GM18498 (cell line): ENCODE data around the gene TRIM28.
"Not testable (repeated sequence)": the region's sequence is repeated elsewhere in the genome, so short reads cannot be mapped to it uniquely, and the experiment has no call there.

Experiments used
- ATAC-seq: cut with Tn5 transposase; IDR thresholded peaks from one replicate; pipeline ENCODE4 v1.9.1; 2021; ENCODE audit warnings: mild to moderate bottlenecking, moderate library complexity; ENCODE audit not compliant: unreplicated experiment

Gene TRIM28

DNA sequence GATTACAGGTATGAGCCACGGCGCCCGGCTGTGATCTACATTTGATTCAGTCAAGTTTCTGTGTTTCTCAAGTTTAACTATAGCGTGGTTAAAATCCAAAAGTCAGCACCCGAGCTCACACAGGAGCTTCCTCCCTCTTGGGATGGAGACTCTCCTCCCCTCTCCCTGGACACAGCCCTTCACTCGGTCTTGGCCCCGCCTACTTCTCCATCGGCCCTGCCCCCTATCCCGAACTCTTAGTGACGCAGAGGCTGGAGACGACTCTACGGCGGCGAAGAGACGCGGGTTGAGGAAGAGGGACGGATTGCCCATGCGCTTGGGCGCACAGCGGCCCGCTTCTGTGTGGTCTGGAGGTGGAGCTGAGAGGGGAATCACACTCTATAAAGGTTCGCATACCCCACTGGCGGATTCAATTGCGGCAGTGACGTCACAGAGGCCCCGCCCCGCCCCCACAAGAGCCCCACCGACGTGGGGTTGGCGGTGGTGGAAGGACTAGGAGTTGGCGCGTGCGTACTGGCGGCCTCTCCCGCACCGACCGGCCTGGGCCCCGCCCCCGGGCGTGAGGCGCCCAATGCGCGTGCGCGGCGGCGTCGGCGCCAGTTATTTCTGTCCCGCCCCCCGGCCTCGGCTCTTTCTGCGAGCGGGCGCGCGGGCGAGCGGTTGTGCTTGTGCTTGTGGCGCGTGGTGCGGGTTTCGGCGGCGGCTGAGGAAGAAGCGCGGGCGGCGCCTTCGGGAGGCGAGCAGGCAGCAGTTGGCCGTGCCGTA, at the start of gene TRIM28:
Gene TRIM28 (plus strand): TSS at position 239 of the 765 bp plus-strand sequence. CDS start 694 bp downstream, outside the sequence.
- peak; percentile 70 for ATAC-seq

DNA sequence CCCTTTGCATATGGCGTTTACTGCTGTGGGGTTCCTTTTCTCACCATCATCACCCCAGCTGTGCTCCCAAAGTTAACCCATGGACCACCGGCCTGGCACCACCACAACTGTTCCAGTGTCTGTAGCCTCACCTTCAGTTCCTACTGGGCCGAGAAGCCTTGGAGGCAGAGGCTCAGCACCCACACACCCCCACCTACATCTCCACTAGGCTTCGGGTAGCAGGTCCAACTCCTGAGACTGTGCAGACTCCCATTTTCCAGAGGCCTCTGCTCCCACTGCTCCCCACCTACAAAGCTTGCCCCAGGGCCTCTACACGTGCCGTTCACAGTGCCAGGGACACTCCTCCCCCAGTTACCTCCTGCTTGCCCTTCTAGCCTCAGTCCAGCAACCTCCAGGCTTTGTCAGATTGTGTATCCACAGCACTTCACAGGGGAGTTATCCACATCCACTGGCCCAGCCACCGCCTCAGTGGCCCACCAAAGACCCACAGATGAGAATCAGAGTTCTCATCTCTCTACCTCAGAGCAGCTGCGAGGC, 46.2 kb upstream of the TRIM28 start:
- no peak for ATAC-seq

DNA sequence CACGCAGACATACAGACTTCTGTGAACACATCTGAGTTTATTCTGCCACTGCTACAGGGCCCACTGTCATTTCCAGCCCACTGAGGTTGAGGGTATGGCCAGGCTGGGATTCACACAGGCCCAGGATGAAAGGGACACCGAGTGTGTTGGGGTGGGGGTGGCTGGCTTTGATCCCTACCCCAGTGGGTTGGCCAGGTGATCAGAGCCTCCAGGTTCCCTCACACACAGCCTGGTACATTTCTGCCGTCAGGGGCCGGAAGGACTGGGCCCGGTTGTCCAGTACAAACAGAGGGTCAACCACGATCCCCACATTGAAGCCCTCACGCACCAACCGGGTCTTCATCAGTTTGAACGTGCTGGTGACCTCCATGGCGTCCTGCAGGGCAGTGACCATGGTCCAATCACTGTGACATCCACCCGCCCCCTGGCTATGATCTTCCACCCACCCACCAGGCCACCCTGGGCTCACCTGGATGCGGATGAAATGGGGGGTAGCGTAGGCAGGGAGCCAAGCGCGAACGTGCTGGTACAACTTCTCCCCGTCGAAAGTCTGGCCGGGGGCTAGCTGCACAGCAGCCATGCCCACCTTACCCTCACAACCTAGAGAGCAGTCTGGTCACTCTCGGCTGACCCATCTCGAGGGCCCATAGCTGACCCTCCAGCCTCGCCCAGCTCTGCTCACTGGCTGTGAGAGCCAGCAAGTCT, 45.4 kb upstream of the TRIM28 start:
- no peak for ATAC-seq

DNA sequence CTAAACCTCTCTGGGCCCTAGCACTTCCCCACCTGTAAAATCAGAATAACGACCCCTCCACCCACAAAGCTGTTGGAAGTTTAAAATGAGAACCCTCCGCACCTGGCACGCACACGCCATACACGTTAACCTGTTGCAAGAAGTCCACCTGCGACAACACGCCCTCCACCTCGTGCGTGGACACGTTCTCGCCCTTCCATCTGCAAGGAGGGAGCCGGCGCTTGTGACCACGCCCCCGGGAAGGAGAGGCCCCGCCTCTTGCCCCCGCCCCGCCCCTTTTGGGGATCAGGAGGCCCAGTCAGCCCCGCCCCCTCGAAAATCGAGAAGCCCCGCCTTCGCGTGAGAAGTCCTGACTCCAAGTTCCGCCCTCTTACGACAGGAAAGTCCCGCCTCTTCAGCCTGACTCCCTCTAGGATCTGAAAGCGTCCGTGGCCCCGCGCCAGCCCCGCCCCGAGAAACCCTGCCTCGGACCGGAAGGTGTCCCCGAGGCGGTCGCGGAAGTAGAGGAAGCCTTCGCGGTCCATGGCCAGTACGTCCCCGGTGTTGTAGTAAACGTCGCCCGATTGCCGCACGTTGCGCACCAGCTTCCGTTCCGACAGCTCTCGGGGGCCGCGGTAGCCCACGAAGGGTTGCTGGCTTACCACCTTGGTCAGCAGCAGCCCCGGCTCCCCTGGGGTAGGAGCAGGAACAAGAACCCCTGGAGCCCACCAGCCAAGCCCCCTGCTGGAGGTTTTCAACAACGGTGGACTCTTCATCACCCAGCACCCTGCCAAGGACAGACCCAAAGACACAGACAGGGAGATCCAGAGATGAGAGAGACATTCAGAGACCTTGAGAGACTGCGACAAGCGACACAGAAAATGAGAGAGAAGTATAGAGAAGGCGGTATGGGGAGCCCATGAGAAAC, 44.6 kb upstream of the TRIM28 start:
- peak; percentile 93 for ATAC-seq

DNA sequence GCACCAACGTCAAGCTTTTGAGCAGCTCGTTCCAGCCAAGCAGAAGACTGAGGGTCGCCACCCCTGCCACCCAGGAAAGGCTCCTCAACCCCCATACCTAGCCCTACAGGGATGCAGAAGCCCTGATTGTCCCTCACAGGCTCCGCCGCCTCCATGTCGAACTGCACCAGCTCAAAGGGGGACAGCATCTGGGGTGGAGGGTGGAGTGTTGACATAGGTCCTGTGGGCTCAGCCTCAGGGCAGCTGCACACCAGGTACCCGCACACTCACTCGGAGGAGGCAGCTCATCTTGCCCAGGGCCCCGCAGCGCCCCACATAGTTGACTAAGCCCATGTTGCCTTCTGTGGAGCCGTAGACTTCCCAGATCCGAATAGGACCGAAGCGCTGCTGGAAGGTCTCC, 43.6 kb upstream of the TRIM28 start:
- no peak for ATAC-seq

DNA sequence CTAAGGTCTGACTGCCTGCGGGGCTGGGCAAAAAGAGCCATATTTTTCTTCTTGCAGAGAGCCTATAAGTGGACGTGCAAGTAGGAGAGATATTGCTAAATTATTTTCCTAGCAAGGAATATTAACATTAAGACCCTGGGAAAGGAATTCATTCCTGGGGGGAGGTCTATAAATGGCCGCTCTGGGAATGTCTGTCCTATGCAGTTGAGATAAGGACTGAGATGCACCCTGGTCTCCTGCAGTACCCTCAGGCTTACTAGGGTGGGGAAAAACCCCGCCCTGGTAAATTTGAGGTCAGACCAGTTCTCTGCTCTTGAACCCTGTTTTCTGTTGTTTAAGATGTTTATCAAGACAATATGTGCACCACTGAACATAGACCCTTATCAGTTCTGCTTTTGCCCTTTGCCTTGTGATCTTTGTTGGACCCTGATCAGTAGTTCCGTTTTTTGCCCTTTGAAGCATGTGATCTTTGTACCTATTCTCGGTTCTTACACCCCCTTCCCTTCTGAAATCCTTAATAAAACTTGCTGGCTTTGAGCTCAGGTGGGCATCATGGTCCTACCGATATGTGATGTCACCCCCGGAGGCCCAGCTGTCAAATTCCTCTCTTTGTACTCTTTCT, 36.2 kb upstream of the TRIM28 start:
- ATAC-seq: not testable (repeated sequence)

DNA sequence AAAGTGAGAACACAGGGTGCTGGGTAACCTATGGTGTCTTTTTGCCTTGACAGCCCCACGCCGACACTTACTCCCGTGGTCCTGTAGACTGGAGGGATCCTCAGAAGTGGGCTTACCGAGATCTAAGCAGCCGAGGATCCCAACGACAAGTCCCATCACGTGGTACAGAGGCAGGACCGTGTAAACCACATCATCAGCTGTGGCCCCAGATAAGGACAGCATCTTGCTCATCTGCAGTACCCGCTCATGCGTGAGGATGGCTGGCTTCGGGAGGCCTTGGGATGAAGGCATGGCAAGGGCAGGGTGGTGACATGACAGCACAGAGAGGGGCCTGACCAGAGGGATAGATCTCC, 34.2 kb upstream of the TRIM28 start:
- ATAC-seq: no peak

DNA sequence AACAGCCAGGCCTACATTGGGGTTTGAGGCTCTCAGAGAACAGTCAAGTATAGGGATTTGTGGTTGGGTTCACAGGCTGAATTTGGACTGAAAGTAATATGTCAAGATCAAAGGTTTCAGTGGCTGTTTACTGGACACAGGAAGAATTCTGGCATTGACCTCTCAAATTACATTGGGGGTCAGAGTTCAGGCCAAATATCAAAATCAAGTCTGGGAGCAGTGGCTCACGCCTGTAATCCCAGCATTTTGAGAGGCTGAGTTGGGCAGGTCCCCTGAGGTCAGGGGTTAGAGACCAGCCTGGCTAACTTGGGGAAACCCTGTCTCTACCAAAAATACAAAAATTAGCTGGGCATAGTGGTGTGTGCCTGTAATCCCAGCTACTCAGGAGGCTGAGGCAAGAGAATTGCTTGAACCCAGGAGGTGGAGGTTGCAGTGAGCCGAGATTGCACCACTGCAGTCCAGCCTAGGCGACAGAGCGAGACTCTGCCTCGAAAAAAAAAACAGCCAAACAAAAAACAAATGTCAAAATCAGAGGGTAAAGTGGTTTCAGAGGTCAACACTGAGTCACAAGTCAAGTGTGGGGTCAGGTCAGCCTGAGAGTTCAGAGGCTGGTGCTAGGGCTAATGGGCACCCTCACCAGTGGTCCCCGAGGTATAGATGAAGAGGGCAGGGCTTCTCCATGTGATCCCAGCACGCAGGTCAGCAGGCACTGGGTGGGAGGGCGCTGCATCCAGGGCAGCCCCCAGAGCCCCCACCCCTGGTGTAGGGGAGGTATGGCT, 33.6 kb upstream of the TRIM28 start:
- ATAC-seq: no peak

DNA sequence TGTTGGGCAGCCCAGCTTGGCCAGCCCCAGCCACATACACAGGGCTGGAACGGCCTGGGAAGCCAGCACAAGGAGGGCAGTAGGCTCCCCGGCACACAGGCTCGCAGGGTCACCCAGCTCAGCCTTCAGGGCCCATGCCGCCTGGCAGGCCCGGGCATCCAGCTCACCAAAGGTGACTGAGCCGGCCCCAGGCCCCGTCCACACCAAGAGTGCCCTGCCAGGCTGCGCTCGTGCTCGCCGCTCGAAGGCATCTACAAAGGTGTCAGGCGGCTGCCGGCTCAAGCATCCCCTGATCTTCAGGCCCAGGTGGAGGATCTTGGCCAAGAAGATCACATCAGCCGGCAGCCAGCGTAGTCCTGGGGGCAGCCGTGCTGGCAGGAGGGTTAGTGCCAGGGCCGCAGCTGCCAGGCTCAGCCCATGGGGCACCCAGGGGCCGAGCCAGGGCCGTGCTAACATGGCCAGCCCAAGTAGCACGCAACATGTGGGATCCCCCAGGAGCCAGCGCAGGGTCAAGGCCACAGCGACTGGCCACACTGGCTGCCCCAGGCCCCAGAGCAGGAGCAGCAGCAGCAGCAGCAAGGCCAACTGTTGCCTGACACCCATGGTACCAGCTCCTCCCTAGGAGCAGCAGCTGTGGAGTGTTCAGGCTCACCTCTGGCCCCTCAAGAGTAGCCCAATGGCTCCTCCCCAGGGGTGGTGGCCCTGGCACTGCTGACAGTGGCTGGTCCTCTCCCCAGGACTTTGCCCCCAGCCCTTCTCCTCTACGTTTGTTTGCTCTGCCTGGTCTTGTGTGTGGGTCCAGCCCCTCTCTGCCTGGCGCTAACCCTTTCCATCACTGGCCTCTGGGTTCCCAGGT, 32.3 kb upstream of the TRIM28 start, which contains the start of gene SLC27A5:
Gene SLC27A5 (minus strand): TSS at position 640 of the 856 bp plus-strand sequence. CDS start 37 bp downstream, at position 603.
- no peak for ATAC-seq

DNA sequence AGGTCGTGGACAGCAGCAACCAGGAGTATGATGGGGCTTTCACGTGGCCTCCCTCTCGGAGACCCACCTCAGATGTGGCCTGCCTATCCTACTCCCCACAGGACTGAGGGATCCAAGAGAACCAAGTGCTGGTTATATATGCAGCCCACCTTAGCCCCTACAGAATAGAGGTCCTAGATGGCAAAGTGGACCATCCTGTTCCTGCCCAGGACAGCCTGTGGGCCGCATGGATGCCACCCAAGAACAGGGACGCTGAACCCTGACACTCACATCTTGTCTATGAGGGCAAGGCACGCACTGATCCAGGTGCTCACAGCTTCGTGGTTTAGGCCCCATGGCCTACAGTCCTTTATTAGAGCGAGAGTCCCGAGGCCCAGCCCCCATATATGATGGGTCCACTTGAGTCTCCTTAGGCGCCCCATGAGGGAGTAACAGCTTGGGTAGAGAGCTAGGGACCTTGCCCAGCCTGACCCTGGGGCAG, 30.6 kb upstream of the TRIM28 start:
- peak; percentile 2 for ATAC-seq

DNA sequence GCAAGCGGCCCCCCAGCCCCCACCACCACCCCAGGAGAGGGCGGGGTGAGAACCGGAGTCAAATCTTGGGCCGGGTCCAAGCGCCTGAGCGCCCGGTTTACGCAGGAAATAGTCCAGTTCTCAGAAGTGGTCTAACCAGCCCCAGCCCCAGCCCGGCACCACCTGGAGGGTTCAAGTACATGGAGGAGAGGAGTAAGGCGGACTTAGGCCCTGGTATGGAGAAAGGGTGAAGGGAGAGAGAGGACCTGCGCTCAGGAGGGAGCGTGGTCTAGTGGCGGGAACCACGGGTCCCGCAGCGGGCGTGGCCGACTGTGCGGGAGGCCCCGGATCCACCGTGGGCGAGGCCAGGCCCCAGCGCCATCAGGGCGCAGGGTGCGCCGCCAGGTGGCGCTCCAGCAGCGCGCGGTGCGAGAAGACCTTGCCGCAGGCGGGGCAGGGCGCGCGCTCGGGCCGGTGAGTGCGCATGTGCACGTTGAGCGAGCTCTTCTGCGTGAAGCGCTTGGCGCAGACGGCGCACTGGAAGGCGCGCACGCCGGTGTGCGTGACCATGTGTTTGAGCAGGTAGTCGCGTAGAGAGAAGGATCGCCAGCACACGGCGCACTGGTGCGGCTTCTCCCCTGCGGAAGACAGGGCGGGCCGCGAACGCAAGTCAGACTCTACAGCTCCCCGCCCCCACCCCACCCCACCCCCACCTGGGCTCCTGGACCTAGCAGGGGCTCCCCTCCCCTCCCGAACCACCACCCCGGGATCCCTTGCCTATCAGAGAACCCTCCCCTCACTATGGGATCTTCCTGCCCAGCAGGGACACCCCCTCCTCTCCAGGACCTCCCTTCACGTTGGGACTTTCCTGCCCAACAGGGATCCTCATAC, 29.9 kb upstream of the TRIM28 start:
- ATAC-seq: peak; percentile 81

DNA sequence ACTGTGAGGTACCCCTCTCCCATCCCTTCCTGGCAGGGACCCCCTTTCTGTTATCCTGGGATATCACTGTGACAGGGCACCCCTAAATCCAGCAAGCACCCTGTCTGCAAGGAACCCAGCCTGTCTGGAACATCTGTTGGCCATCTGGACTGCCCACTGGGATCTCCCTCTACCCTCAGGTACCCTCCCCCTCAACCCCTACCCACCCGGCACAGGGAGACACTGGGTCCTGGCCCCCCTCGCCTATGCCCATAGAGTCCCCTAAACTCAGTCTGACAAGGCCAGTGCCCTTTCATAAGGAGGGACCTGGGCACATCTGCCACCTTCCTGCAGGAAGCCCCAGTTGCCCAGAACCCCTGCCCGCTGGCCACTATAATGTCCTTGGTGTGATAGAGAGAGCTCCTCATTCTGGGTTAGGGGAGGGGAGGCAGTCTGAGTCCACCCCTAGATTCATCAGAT, 29.3 kb upstream of the TRIM28 start:
- ATAC-seq: no peak

DNA sequence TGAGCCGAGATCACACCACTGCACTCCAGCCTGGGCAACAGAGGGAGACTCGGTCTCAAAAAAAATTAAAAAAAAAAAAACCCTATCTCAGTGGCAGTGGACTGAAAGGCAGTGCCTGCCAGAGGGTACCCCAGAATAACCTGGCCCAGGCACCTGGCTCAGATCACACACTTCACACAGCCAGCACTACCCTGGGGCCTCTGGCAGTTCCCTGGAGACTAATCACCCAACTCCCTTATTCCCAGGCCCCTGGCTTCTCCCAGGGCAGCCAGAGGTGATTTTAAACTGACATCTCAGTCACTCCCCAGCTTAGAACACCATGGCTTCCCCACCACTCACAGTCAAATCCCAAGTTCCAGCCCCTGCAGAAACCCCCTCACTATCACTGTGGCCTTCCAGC, 28.6 kb upstream of the TRIM28 start:
- ATAC-seq: no peak

DNA sequence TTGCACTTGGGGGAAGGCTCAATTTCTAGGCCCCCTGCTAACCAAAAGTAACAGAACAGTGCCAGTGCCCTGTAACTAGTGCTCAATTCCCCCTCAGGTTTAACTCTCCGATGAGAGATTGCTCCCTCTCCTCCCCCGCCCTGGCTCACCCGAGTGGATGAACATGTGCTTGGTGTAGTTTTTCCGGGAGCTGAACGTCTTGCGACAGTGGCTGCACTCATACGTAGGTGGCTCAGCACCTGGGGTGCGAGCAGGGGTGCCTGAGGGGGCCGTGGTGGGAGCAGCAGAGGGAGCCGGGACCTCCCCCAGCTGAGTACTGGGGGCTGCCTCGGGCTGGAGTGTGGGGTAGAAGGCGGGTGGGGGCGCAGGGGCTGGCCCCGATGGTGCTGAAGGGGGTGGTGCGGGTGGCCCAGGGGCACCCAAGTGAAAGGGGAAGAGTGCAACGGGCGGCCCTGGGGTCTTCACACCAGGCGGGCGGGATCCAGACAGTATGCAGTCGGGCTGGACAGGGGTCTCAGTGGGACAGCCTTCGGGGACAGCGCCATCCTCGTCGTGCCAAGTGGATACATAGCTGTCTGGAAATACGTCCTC, 27.5 kb upstream of the TRIM28 start:
- no peak for ATAC-seq

DNA sequence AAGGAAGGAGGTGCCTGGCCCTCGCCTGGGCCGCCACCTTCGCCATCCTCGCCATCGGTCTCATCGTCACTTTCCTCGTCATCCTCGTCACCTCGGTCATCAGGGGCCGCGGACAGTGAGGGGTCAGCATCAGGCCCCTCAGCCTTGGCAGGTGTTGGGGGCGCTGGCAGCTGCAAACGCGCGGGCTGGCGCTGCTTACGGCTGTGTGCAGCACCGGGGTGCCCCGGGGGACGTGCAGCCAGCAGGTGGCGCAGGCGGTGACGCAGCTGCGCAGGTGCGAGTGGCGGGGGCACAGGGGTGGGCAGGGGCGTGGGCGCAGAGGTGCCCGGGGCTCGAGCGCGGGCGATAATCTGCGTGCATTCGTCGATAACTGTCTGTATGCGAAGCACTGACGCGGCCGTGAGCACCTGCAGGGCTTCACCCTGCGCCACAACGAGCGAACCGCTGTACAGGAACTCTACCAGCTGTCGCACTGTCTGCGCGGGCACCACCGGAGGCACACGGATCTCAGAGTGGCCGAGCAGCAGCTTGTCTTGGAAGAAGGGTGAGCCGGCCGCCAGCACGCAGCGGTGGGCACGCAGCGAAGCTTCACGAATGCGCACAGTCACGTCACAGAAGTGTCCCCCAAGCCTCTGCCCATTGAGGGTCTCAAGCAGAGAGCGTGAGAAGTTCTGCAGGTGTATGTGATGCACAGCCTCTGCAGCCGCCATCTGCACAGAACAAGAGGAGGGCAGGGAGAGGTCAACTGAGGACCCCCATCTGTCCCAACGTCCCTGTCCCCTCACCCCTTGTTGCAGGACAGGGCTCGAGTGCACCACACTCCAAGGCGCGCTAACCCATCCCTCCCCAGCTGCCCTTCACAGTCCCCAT, 26.7 kb upstream of the TRIM28 start:
- ATAC-seq: no peak
